HG03064 (cell line): ENCODE results near the gene KRTAP5-1.

Experiments used
- ATAC-seq: cut with Tn5 transposase; IDR thresholded peaks from one replicate; pipeline ENCODE4 v1.9.1; 2021; ENCODE audit warnings: low read depth; ENCODE audit not compliant: unreplicated experiment

Gene KRTAP5-1

DNA sequence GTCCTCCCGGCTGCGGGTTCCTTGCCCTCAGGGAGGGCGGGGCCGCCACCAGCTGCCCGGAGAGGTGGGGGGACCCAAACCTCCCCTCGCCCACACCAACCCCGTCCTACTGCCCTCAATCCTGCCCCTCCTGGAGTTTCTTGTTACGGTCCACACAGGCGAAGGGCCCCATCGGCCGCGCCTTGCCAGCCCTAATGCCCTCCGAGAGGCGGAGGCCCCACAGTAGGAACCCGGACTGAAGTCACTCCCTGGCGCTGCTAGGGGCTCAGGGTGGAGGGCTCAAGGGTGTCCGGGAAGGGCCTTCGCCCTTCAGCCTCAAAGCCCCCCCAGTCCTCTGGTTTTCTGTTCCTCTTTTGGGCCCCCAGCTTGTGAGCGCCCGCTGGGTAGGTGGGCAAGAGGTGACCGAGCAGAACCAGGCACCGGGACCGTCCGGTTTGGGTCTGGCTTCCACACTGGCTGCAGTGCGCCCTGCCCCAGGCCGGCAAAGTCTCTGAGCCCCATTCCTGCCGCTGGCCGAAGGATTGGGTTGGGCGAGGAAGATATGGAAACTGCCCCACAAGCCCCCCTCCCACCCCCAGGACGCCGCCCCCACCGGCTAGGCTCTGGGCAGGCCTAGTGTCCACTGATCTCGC is 37.5 kb downstream of the KRTAP5-1 start:
- ATAC-seq: no peak

GRCh38 chr11:1546536-1547466 is 38.3 kb downstream of the KRTAP5-1 start:
- no peak for ATAC-seq

GRCh38 chr11:1546077-1546535 is 39.0 kb downstream of the KRTAP5-1 start:
- no peak for ATAC-seq

DNA sequence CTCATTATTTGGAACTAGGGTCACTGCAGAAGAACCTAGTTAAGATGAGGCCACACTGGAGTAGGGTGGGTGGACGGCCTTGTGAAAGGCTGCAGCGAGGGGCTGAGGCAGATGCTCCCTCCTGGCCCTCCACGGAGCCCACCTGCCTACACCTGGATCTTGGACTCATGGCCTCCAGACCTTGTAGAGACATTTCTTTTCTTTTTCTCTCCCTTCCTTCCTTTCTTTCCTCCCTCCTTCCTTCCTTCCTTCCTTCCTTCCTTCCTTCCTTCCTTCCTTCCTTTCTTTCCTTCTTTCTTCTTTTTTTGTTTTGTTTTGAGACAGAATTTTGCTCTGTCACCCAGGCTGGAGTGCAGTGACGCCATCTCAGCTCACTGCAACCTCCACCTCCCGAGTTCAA is 39.7 kb downstream of the KRTAP5-1 start:
- ATAC-seq: no peak

DNA sequence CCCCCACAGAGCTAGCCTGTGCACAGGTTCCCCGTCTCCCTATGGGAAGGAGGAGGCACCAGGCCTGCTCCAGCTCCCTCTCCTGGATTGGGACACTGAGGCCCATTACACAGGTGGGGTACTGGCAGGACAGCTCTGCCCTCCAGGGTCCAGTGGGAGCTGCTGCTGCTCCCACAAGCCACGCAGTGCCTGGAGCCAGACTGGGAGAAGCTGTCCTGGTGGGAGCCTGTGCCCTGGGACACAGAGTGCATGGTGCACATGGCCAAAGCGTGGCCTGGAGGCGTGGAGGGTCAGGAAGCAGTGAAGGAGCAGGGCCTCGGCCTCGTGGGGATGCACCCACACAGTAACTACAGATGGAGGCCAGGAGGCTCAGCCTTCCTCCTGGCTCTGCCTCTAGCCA is 40.5 kb downstream of the KRTAP5-1 start:
- ATAC-seq: no peak

DNA sequence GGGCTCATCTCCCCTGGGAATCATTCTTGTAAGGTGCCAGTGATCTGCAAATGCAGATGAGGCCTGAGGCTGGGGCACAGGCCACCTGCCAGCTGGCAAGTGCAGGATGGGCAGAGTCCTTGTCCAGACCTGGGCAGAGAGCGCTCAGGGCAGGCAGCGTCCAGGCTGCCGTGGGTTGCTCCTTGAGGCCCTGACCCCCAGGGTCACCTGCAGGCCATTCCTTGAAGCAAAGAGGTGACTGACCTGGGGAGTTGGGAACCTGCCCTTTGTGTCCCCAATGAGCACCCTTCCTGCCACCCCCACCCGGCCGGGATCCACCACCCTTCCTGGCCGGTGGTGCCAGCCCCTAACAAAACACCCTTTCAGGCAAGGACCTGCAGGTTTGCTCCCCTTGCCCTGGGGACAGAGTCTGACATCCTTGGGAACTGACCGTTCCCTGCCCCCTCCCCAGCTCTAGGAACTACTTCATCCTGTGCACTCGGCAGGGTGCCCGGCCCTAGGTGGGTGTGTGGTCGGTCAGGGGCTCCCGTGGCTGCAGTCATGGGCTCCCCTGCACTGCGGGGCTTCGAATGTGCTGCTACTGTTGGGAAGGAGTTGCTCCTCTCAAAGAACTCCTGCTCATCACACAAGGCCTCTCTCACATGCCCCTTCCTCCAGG is 41.3 kb downstream of the KRTAP5-1 start:
- ATAC-seq: no peak

DNA sequence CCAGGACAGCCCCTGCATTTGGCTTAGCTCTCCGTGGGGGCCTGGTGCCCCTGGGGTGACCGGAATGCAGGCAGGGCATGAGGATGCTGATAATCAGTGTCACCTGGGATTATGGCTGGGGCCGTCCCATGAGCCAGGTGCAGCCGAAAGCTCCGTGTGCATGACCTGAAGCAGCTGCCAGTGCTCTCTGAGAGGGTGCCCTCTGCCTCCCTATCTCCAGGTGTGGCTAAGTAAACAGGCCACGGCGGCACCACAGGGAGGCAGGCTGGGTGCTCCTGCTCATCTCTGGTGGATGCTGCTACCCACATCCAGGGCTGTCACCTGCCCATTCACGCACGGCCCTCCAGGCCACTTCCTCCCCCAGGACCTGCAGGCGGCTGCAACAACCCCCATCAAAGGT is 42.8 kb downstream of the KRTAP5-1 start:
- no peak for ATAC-seq

DNA sequence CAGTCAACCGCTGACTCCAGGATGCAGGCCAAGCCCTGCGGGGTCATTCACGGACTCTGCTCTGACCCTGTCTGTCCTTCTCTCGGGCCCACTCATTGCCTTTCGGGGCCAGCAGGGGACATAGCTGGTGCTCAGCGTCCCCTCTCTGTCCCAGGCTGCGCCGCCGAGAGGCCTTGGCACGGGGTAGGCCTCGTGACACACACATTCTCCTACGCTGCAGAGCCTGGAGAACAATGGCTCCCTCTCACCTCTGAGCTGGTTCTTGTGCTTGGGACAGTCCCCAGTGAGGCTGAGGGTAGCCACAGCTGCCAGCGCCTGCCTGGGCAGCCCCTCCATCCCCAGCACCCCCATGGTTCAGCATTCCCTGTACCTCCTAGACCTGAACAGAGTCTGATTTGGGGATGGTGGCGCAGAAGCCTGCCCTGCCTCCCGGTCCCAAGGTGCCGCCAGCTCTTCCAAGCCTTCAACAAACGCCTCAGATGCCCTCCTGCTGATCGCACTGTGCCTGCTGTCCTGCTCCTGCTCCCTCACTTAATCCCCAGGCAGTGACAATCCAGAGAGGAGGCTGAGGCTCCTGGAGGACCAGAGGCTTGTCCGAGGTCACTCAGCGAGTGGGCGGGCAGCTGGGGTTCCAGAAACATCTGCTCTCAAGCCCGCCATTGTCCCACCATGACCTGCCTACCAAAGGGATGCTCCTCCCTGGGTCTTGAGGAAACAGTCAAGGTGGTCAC is 43.4 kb downstream of the KRTAP5-1 start:
- no peak for ATAC-seq

DNA sequence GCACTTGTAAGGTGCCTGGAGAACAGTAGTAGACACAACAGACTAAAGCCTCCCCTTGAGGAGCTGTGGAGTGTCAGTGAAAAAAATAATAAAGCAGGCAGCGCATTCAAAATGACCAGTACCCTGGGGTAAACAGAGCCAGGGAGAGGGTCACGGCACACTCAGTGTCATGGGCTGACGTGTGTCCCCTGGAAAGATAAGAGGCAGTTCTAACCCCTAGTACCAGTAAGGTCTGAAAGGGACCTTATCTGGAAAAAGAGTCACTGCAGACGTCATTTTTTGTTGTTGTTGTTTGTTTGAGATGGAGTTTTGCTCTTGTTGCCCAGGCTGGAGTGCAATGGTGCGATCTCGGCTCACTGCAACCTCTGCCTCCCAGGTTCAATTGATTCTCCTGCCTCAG is 45.0 kb downstream of the KRTAP5-1 start:
- no peak for ATAC-seq

GRCh38 chr11:1538153-1538552 is 46.9 kb downstream of the KRTAP5-1 start:
- no peak for ATAC-seq

DNA sequence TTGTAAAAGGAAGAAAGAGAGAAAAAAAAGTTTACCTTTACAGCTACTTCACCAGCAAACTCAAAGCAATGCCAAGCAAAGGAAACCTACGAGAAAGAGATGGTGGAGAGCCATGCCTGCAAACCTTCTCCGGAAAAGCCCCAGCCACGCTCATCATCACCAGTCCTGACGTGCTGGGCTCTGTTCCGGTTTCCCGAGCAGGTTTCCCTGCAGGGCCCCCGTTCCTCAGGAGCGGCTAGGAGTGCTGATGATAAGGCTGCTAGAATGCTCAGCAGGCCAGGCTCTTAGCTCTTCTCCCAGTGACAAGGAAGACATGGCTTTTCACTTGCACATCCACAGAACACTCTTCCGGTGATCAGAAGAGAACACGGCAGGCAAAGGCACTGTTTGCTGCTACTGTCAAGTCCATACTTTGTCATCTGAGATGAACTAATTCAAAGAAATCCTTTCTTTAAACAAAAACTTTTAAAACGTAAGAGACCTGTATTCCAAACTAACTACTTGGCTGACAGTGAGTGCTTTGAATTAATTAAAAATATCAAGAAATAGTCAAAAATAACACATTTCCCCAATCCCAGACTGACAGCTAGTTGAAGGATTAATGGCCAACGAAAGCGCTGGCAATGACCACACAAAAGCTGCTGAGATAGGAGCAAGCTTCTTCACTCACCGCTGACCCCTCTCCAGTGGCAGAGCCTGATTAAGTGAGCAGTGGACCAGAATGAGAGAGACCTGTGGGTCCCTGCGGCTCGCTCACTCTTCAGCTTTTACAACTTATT is 48.8 kb downstream of the KRTAP5-1 start:
- ATAC-seq: no peak

GRCh38 chr11:1534682-1535081 is 50.4 kb downstream of the KRTAP5-1 start:
- ATAC-seq: no peak
